Smooth muscle cell of the brain vasculature (primary cell): ENCODE data around the gene SPATA3.

Experiments
- DNase-seq: peaks from one replicate; pipeline ENCODE4 v3.0.0-alpha.2; 2012; ENCODE audit warnings: low read depth, low spot score

Gene SPATA3

GRCh38 chr2:230995821-230996220, at the start of gene SPATA3:
SPATA3 (plus strand) TSS chr2:230996121; CDS start chr2:230996234, 113 bp downstream.
- DNase-seq: no peak

GRCh38 chr2:230946429-230947234, 49.3 kb upstream of the SPATA3 start:
- DNase-seq: no peak

- no peak for DNase-seq
Measured at GRCh38 chr2:230947235-230947576, 48.7 kb upstream of the SPATA3 start.

DNA sequence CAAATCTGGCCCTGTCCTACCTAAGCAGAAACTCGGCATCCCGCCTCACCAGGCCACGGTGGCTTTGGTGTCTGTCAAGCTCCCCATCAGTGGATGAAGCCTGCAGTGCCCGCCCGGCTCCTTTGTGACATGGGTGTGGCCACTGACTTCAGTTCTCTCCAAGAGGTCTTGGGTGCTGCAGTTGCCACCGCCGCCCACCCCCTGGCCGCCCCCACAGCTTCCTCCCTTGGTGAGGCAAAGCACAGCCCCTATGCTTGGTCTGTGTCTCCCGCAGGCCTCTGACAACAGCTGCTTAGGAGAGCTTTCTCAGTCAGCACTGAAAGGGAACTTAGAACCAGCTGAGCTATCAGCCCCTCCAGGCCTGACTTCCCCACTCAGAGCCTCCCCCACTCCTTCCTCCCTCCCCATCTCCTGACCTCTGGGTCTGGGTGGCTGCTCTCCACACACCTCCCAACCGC, 48.0 kb upstream of the SPATA3 start:
- no peak for DNase-seq

GRCh38 chr2:230949966-230950873, 45.7 kb upstream of the SPATA3 start:
- no peak for DNase-seq

DNA sequence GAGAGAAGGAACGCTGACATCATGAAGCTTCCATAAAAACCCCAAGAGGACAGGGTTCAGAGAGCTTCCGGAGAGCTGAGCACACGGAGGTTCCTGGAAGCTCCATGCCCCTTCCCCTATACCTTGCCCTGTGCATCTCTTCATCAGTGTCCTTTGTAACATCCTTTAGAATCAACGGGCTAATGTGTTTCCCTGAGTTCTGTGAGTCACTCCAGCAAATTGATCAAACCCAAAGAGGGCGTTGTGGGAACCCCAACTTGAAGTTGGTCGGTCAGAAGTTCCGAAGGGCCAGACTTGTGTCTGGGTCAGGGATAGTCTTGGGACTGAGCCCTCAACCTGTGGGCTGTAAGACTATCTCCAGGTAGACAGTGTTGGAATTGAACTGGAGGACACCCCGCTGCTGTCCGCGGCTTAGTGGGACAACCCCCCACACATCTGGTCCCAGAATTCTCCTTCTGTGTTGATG, 45.0 kb upstream of the SPATA3 start:
- no peak for DNase-seq

GRCh38 chr2:230951396-230951795, 44.5 kb upstream of the SPATA3 start:
- no peak for DNase-seq

DNA sequence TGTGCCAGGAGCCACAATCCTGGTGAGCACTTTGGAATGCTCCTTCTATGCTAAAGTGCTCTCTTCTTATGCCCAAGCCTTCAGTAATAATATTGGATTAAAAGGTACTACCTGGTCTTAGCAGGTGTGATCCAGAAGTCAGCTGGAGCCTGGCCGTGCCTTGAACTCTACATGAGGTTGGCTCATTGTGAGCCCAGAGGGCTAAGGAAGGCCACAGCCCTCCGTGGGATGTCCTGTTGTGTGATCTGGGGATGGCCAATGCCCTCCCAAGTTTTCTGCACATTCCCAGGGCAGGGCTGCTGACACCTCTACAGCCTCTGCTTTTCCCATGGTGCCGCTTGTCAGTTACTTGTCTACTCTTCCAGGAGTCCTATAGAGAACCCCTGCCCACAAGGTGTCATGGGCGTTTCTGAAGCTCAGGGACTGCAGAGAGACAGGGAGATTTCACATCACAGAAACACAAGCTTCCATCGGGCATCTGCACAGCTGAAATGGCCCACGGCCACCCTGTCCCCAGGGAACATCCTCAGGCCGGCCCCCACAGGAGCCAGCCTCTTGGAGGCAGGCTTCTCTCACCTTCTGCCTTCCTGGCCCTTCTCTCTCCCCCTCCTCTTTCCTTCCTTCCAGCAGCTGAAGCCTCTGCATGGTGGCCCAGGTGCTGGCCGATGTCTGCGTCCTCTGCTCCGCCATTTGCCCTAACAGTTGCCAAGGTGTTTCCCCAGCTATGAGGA, 43.5 kb upstream of the SPATA3 start:
- DNase-seq: no peak

DNA sequence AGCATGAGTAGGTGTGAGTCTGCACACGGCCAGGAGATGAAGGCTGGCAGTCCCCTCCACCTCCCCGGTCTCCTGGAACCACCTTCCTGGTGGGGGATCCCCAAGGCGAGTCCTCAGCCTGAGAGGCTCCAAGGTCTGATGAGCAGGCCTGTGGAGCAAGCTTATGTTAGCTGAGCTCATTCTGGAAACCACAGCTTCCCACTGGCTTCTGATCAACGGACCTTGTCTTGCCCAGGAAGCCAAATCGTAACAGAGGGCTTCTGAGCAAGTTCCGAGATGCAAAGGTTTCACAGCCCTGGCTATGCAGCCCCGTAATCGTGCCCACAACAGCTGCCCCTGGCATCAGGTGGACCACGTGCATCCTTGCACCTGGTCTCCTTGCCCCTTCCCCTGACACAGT, 42.1 kb upstream of the SPATA3 start:
- DNase-seq: no peak

- DNase-seq: no peak
Measured at GRCh38 chr2:230954746-230955145, 41.2 kb upstream of the SPATA3 start.

GRCh38 chr2:230955163-230955737, 40.7 kb upstream of the SPATA3 start:
- DNase-seq: no peak

DNA sequence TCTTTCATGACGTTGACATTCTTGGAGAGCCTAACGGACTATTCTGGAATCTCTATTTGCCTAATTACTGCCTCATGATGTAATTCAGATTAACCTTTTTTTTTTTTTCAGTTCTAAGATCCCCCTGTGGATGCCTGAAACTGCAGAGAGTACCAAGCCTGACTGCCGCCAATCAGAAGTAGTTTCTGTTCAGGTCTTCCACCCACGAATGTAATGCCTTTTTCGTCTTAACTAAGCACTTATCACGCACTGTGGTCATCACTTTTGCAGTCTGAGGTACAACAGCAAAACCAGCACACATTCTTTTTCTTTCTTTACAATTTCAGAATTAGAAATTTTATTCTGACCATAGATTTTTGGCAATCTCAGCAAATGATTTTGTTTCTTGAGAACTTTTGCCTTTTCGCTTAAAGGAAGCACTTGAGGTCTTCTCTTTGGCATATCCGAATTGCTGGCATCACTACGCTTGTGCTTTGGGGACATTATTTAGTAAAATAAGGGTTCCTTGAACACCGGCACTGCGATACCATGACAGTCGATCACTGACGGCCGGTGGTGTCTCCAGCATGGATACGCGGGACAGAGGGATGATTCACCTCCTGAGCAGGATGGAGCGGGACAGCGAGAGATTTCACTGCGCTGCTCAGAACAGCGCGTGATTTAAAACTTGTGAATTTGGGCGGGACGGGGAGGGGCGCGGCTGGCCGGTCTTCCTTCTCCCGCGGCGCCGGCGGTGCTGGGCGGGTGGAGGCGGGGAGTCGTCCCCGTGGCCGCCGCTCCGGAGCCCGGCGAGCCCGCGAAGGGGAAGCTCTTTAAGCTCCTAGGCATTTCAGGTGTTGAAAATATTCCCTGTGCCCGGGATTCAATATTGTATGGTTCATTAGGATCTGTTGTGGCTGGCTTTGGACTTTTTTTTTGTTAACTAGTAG, 38.8 kb upstream of the SPATA3 start:
- no peak for DNase-seq

DNA sequence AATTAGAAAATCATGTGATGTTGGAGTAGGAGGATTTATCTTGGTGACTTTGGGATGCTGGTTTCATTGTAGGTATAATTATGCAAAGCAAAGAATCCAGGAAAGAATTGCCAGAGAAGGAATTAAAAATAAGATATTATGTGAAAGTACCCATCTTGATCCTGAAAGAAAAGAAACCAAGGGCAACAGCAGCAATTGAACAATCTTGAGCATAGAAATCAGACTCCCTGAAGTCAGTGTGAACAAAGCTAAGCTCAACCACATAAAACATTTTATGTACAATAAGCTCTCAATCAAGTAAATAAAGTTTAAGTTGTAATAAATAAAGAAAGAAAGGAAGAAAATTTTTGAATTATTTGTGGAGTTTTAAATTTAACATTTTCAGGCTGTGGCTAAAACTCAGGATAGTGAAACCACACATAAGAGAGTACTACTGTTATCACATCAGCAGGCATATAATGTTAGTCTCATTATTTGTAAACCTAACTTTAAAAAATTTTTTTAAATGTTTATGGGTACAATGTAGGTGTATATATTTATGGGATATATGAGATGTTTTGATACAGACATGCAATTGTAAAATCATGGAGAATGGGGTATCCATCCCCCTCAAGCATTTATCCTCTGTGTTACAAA, 38.0 kb upstream of the SPATA3 start:
- no peak for DNase-seq

DNA sequence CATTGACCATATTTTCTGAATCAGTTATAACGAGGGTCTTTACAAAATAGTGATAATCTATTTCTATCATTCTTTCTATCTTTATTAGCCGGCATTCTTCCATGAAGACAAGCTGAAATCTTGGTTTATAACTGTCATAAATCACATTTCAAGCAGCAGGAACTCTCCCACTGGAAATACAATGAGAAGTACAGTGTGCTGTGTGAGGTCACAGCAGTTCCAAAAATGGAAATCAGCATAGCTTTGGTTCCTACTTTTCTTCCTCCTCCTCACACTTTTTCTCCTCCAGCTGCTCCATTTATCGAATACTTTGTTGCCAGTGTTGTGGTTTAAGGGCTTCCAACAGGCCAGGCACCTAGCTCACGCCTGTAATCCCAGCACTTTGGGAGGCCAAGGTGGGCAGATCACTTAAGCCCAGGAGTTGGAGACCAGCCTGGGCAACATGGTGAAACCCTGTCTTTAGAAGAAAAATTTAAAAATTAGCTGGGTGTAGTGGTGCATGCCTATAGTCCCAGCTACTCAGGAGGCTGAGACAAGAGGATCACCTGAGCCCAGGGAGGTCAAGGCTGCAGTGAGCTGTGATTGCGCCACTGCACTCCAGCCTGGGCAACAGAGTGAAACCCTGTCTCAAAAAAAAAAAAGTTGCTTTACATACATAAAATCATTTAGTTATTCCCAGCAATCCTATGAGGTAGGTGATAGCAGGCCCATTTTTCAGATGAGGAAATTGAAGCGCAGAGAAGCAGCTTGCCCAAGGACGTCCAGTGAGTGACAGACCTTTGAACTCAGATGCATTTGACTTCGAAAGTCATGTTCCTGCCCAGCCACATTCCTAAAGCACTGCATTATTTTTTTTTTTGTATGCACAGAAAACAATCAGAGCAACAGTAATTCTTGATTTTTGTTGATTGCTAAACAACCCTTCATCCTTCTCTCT, 36.8 kb upstream of the SPATA3 start:
- DNase-seq: no peak

GRCh38 chr2:230960026-230960425, 35.9 kb upstream of the SPATA3 start:
- DNase-seq: no peak

DNA sequence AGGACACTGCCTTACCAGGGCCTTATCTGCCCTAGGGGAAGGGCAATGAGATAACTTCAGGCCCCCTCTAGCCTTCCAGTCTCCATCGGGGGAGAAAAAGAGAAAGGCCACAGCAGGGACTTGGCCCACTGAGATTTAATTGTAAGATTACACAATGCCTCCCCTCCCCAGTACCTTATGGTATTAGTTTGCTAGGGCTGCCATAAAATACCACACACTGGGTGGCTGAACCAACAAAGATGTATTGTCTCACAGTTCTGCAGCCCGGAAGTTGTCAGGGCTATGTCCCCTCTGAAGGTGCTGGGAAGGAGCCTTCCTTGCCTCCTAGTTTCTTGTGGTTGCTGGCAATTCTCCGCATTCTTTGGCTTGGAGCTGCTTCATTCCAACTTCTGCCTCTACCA, 34.8 kb upstream of the SPATA3 start:
- DNase-seq: no peak

GRCh38 chr2:230964136-230964730, 31.7 kb upstream of the SPATA3 start:
- no peak for DNase-seq

GRCh38 chr2:230967113-230967512, 28.8 kb upstream of the SPATA3 start:
- DNase-seq: no peak
